ENCODE data around the gene ASGR2. TPM values are rescaled to one million over a fixed set of nuclear protein-coding genes. Genes with fewer than 3 reads are reported as not detected.
"Not testable (repeated sequence)": the region's sequence is repeated elsewhere in the genome, so short reads cannot be mapped to it uniquely, and the experiment has no call there.

ASGR2 gene
- total RNA-seq, 1 donor from 2014 or later, result not detected

DNA sequence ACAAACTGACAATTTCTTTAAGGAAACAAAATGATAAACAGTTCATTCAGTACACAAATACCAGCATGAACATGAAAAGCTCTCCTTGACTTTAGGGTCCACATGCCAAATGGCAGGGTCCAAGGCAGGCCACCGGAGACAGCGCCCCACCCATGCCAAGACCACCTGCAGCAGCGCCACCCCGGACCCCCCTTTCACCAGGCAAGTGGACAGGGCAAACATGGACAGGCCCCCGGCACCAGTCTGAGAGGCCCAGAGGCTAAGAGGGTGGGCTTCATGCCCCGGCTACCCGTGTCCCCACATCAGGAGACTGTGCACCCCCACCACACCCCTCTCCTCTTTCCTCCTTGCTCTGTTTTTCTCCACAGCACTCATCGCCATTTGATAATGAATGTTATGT, 14.7 kb upstream of the ASGR2 start:
- DNase-seq (ENCODE audit: low read depth) (no peak), FAIRE-seq (no peak)
- Histone ChIP-seq H3K27me3 (ENCODE audit: control insufficient read depth, insufficient read depth, low read length) (no peaks in the 10 kb centered on the region), H3K36me3 (ENCODE audit: control insufficient read depth, insufficient read depth, low read length) (no peaks in the 10 kb centered on the region), H3K4me3 (ENCODE audit: low read depth, low read length) (no peak overlapping the region)
- TF ChIP-seq, protein P1, sequence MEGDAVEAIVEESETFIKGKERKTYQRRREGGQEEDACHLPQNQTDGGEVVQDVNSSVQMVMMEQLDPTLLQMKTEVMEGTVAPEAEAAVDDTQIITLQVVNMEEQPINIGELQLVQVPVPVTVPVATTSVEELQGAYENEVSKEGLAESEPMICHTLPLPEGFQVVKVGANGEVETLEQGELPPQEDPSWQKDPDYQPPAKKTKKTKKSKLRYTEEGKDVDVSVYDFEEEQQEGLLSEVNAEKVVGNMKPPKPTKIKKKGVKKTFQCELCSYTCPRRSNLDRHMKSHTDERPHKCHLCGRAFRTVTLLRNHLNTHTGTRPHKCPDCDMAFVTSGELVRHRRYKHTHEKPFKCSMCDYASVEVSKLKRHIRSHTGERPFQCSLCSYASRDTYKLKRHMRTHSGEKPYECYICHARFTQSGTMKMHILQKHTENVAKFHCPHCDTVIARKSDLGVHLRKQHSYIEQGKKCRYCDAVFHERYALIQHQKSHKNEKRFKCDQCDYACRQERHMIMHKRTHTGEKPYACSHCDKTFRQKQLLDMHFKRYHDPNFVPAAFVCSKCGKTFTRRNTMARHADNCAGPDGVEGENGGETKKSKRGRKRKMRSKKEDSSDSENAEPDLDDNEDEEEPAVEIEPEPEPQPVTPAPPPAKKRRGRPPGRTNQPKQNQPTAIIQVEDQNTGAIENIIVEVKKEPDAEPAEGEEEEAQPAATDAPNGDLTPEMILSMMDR (IDR thresholded peaks at IDR 0.05; ENCODE audit: insufficient read depth, low read length, severe bottlenecking), result no peak

DNA sequence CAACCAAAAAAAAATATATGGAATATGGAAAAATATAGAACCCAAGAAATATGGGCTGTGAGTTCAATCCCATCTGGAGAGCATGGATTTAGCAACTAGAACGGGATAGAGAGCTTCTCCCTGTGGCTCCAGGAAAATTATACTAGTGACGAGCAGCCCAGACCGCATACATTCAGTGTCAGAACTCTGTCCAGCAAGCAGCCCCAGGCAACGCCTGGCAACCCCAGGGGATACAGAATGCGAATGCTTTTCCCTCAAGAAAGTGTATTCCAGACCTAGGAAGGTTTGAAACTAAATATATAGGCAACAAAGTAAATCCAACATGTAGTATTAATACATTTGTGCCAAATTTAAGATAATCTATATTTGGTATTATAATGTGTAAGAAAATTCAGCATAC, 13.5 kb upstream of the ASGR2 start:
- Histone ChIP-seq H3K36me3 (ENCODE audit: control insufficient read depth, insufficient read depth, low read length) (no peaks in the 10 kb centered on the region), H3K4me3 (ENCODE audit: low read depth, low read length) (no peak overlapping the region), H3K27me3 (ENCODE audit: control insufficient read depth, insufficient read depth, low read length) (no peaks in the 10 kb centered on the region)
- DNase-seq (ENCODE audit: low read depth) (no peak), FAIRE-seq (no peak)
- TF ChIP-seq, protein P1 (IDR thresholded peaks at IDR 0.05; ENCODE audit: insufficient read depth, low read length, severe bottlenecking), result no peak

GRCh38 chr17:7127501-7127900, 12.9 kb upstream of the ASGR2 start:
- DNase-seq (ENCODE audit: low read depth); FAIRE-seq; H3K4me3 ChIP-seq (ENCODE audit: low read depth, low read length); H3K36me3 ChIP-seq (ENCODE audit: control insufficient read depth, insufficient read depth, low read length); H3K27me3 ChIP-seq (ENCODE audit: control insufficient read depth, insufficient read depth, low read length): not testable (repeated sequence)

GRCh38 chr17:7126386-7126785, 11.8 kb upstream of the ASGR2 start:
- not testable (repeated sequence) for FAIRE-seq; H3K27me3 ChIP-seq (ENCODE audit: control insufficient read depth, insufficient read depth, low read length); H3K36me3 ChIP-seq (ENCODE audit: control insufficient read depth, insufficient read depth, low read length); DNase-seq (ENCODE audit: low read depth); H3K4me3 ChIP-seq (ENCODE audit: low read depth, low read length)

DNA sequence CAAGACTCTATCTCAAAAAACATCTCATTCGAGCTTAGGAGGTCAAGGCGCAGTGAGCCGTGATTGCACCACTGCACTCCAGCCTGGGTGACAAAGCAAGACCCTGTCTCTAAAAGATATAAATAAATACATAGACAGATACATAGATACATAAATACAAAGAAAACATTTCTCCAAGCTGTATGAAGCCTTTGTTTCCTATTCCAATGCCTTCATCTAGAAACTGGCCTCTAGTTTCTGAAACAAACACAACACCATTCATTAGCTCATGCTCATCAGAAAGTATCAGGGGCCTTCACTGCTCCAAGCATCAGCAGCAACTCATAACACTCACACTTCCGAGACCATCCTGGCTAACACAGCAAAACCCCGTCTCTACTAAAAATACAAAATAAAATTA, 10.3 kb upstream of the ASGR2 start:
- H3K27me3 ChIP-seq (ENCODE audit: control insufficient read depth, insufficient read depth, low read length), result no peaks in the 10 kb centered on the region
- H3K4me3 ChIP-seq (ENCODE audit: low read depth, low read length), result no peak overlapping the region
- no peaks in the 10 kb centered on the region for H3K36me3 ChIP-seq (ENCODE audit: control insufficient read depth, insufficient read depth, low read length)
- DNase-seq (ENCODE audit: low read depth) (no peak), FAIRE-seq (no peak)
- TF ChIP-seq, protein P1 (IDR thresholded peaks at IDR 0.05; ENCODE audit: insufficient read depth, low read length, severe bottlenecking), result no peak

DNA sequence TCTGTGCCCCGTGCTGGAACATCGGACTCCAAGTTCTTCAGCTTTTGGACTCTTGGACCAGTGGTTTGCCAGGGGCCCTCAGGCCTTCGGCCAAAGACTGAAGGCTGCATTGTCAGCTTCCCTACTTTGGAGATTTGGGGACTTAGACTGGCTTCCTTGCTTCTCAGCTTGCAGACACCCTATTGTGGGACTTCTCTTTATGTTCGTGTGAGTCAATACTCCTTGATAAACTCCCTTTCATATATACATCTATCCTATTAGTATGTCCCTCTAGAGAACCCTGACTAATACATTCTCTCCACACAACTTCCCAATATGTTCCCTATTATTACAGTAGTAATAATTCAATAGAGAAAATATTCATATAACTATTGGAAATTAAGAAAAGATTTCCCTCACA, 9.2 kb upstream of the ASGR2 start:
- Histone ChIP-seq H3K4me3 (ENCODE audit: low read depth, low read length) (no peak overlapping the region), H3K36me3 (ENCODE audit: control insufficient read depth, insufficient read depth, low read length) (no peaks in the 10 kb centered on the region), H3K27me3 (ENCODE audit: control insufficient read depth, insufficient read depth, low read length) (no peaks in the 10 kb centered on the region)
- DNase-seq (ENCODE audit: low read depth), result no peak
- no peak for FAIRE-seq
- TF ChIP-seq, protein P1 (IDR thresholded peaks at IDR 0.05; ENCODE audit: insufficient read depth, low read length, severe bottlenecking), result no peak

GRCh38 chr17:7122381-7122780, 7.8 kb upstream of the ASGR2 start:
- FAIRE-seq, result no peak
- no peak overlapping the region for H3K4me3 ChIP-seq (ENCODE audit: low read depth, low read length)
- TF ChIP-seq, protein P1 (IDR thresholded peaks at IDR 0.05; ENCODE audit: insufficient read depth, low read length, severe bottlenecking), result no peak
- H3K27me3 ChIP-seq (ENCODE audit: control insufficient read depth, insufficient read depth, low read length), result no peaks in the 10 kb centered on the region
- no peaks in the 10 kb centered on the region for H3K36me3 ChIP-seq (ENCODE audit: control insufficient read depth, insufficient read depth, low read length)
- DNase-seq (ENCODE audit: low read depth), result no peak

GRCh38 chr17:7120635-7121034, 6.0 kb upstream of the ASGR2 start:
- not testable (repeated sequence) for H3K36me3 ChIP-seq (ENCODE audit: control insufficient read depth, insufficient read depth, low read length); DNase-seq (ENCODE audit: low read depth); H3K4me3 ChIP-seq (ENCODE audit: low read depth, low read length); H3K27me3 ChIP-seq (ENCODE audit: control insufficient read depth, insufficient read depth, low read length); FAIRE-seq

Measured in bronchial epithelial cell (primary cell).